Urinary bladder (tissue), 4 donors: ENCODE results near the gene ITGB3. TPM values are rescaled to one million over a fixed set of nuclear protein-coding genes. Genes with fewer than 3 reads are reported as not detected.

ENCODE experiments used
- DNase-seq: peaks from one replicate; pipeline ENCODE4 v3.0.0-alpha.2; 2015; ENCODE audit errors: extremely low spot score
- H3K27ac ChIP-seq: one replicate; pipeline ENCODE4 v1.5.1; 2013; ENCODE audit warnings: low read depth, mild to moderate bottlenecking, moderate library complexity
- H3K36me3 ChIP-seq: one replicate; pipeline ENCODE4 v1.6.1; 2013; ENCODE audit warnings: mild to moderate bottlenecking, moderate library complexity; ENCODE audit not compliant: insufficient read depth
- H3K4me1 ChIP-seq: one replicate; pipeline ENCODE4 v1.6.1; 2013; ENCODE audit warnings: mild to moderate bottlenecking, moderate library complexity; ENCODE audit not compliant: insufficient read depth
- H3K4me3 ChIP-seq: one replicate; pipeline ENCODE4 v1.5.1; 2013; ENCODE audit warnings: low read depth, low read length
- WGBS: extraction: QIAGEN DNeasy Blood & Tissue Kit; methylation state at CpG from one replicate; pipeline ENCODE4 v1.1.7; 2013; 5-methylcytosine and 5-hydroxymethylcytosine counted together
- polyA plus RNA-seq: library from polyadenylated mRNA; stranded (reverse); fragments of 200-250 nt; gene quantifications from one replicate; pipeline ENCODE4 v1.2.3, GENCODE V29; 2013
- total RNA-seq: library from RNA; depleted of rRNA; stranded (reverse); fragments of >200 nt; gene quantifications from one replicate; pipeline ENCODE4 v1.2.3, GENCODE V29; 2014
- donor health status: healthy with polysubstance abuse.
- donor health status: healthy.

Gene ITGB3
- total and polyA plus RNA-seq, 2 donors: 19.2 to 20.2 TPM

DNA sequence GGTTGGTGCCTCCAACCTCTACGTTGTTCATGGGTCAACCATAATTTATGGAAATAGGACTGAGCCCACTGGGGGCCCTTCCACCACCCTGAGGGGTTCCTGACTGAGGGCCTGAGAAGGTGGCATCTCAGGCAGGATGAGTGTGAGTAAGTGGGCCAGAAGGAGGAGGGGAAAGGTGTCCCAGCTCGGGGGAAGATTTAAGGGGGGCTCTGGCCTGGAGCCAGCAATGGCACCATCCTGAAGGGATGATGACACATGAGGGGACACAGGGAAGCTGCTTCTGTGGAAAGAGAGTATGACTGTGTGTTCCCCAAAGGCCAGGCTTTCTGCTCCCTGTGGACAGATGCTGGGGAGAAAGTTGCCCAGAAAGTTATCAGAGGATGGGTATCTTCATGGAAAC is 25.8 kb upstream of the ITGB3 start:
- no peak for DNase-seq
- no peaks in the 10 kb centered on the region for H3K4me1 ChIP-seq
- WGBS: 84% methylated on average over 2 of the region's 2 CpGs
- no peak overlapping the region for H3K27ac ChIP-seq
- H3K4me3 ChIP-seq: no peak overlapping the region
- H3K36me3 ChIP-seq: no peaks in the 10 kb centered on the region

DNA sequence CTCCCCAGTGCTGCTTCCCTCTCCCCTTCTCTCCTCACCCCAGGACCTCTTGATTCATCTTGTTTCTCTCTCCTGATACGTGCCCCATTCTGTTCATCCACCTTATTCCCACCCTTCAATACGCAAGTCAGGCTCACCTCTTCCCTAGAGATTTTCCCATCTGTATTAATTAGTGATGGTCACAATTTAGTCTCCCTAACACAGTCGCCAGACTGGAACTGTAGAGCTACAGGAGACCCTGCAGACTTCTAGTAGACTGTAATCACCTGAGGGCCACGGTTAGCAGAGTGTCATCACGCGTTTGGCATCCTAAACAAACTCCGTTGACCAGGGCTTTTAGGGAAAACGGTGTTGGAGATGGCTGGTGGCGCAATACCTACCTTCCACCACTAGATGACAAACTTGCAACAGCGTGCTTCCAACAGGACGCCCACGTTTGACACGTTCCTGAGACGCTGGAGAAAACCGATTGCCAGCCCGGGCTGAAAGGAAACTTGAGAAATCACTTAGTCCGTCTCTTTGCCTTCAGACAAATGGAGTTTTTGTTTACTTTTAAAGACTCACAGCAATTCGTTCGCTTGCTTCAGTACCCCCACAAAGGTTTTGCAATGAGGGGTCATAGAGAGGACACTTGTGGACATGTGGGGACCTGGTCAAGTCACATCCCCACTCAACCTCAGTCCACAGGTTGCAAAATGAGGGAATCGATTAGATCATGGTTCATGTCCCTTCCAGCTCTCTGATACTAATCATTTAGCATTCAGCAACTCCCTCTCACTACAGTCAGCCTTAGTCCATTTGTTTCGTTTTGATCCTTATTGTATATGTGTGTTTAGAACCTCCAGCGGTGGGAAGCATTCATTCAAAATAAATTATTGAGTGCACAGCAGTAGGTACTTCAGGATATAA is 23.8 kb upstream of the ITGB3 start:
- H3K4me3 ChIP-seq: no peak overlapping the region
- H3K4me1 ChIP-seq: no peaks in the 10 kb centered on the region
- 11% methylated on average over 22 of the region's 22 CpGs for WGBS
- no peak overlapping the region for H3K27ac ChIP-seq
- H3K36me3 ChIP-seq: no peaks in the 10 kb centered on the region
- DNase-seq: peak; percentile 88

DNA sequence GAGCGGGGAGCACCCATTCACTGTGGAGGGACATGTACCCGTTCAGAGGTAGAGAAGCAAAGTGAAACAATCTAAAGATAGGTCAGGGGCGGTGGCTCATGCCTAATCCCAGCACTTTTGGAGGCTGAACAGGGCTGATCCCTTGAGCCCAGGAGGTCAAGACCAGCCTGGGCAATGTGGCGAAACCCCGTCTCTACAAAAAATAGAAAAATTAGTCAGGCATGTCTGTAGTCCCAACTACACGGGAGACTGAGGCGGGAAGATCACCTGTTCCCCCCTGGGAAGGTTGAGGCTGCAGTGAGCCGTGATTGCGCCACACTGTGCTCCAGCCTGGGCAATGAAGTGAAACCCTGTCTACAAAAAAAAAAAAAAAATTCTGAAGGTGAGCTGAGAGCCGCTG is 22.8 kb upstream of the ITGB3 start:
- WGBS: 93% methylated on average over 10 of the region's 10 CpGs
- Histone ChIP-seq H3K27ac (no peak overlapping the region), H3K36me3 (no peaks in the 10 kb centered on the region), H3K4me1 (no peaks in the 10 kb centered on the region), H3K4me3 (no peak overlapping the region)
- DNase-seq: no peak

DNA sequence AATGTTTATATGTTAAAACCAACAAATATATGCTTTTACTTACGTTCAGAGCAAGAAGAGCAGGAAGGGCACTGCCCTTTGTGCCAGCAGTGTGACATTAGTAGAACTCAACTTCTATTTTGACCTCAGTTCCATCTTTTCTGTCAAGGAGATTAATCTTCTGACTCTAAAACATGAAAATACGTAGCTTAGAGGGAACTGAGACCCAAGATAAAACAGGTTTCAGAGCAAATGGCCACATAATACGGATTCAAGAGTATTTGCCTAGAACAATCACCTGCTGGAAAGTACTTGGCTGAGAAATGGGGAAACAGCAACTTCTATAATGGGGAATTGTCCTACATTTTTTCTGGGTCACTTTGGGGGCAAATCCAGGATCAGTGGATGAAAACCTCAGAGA is 22.3 kb upstream of the ITGB3 start:
- H3K36me3 ChIP-seq: no peaks in the 10 kb centered on the region
- no peak overlapping the region for H3K27ac ChIP-seq
- DNase-seq: no peak
- 93% methylated on average over 3 of the region's 3 CpGs for WGBS
- no peak overlapping the region for H3K4me3 ChIP-seq
- no peaks in the 10 kb centered on the region for H3K4me1 ChIP-seq

DNA sequence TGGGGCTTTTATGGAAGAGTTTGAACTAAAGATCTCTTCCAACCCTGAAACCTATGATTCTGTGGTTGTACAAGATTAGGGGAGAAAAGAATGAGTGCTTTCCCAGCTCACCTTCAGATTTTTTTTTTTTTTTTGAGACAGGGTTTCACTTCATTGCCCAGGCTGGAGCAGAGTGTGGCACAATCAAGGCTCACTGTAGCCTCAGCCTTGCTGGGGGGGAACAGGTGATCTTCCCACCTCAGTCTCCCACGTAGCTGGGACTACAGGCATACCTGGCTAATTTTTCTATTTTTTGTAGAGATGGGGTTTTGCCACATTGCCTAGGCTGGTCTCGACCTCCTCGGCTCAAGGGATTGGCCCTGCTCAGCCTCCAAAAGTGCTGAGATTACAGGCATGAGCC is 21.8 kb upstream of the ITGB3 start:
- WGBS: 99% methylated on average over 3 of the region's 3 CpGs
- DNase-seq: no peak
- Histone ChIP-seq H3K4me3 (no peak overlapping the region), H3K4me1 (no peaks in the 10 kb centered on the region), H3K36me3 (no peaks in the 10 kb centered on the region), H3K27ac (no peak overlapping the region)

DNA sequence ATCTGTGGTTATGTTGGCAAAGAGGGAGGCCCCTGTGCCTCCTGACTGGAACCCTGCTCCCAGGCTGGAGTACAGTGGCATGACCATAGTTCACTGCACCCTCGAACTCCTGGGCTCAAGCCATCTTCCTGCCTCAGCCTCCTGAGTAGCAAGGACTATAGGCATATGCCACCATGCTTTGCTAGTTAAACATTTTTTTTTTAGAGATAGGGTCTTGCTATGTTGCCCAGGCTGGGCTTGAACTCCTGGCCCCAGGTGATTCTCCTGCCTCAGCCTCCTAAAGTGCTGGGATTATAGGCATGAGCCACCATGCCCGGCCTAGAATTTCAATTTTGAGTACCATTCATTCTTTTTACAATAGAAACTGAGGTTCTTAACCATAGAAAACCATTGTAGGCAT is 21.2 kb upstream of the ITGB3 start:
- WGBS: 97% methylated on average over 2 of the region's 2 CpGs
- no peak overlapping the region for H3K27ac ChIP-seq
- no peaks in the 10 kb centered on the region for H3K4me1 ChIP-seq
- no peak overlapping the region for H3K4me3 ChIP-seq
- no peaks in the 10 kb centered on the region for H3K36me3 ChIP-seq
- DNase-seq: no peak

DNA sequence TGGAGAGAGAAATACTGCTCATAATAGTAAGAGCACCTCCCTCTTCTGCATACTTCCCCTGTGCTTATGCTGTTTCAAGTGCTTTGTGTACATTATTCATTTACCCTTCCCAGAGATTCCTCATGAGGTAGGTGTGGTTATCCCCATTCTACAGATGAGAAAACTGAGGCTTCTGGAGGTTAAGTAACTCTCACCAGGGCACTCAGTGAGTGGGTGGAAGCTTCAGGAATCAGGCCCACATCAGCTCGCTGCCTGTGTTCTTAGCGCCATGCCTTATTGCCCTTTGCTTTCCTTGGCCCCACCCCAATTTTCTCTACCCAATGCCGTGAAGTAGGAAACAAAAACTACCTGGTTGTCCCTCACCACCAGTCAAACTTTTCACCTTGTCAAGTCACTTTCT is 18.1 kb upstream of the ITGB3 start:
- Histone ChIP-seq H3K36me3 (no peaks in the 10 kb centered on the region), H3K27ac (no peak overlapping the region), H3K4me1 (no peaks in the 10 kb centered on the region), H3K4me3 (no peak overlapping the region)
- WGBS: 96% methylated on average over 3 of the region's 3 CpGs
- DNase-seq: no peak

DNA sequence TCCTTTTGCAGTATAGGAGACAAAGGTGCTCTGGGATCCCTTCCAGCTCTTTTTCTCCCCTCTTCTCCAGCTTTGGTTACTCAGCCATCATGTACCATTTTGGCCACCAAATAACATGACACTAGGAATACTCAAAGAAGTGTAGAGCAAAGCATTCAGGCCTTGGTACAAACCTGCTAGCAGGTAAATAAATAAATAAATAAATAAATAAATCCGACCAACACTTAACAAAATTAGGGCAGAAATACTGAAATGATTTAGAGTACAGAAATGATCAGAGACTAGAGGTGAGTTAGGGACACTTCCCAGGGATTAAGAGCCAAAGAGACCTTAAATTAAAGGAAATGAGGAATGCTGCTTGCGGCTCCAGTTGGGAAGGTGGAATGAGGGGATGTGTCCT is 17.7 kb upstream of the ITGB3 start:
- H3K36me3 ChIP-seq: no peaks in the 10 kb centered on the region

DNA sequence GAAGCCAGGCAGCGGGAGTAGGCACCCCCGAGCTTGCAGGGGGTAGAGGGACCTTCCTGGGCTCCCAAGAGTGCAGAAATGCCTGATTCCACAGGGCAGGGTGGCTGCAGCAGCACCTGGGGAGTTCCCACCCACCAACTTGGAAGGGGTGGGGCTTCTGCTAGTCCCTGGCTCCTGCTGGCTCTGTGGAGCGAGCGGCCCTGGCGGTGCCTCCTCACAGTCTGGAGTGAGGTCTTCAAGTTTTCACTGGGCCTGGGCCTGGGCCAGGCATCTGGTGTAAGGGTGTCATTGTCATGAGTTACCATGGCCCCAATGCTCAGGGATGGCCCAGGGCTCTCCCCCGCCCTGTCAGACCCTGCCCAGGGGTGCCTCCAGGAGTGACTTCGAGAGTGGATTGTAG is 15.8 kb upstream of the ITGB3 start:
- Histone ChIP-seq H3K36me3 (no peaks in the 10 kb centered on the region), H3K4me3 (no peak overlapping the region), H3K27ac (no peak overlapping the region), H3K4me1 (no peaks in the 10 kb centered on the region)
- no peak for DNase-seq
- WGBS: 97% methylated on average over 7 of the region's 7 CpGs

More for the DNA sequence above, 17.7 kb upstream of the ITGB3 start:
- Histone ChIP-seq H3K4me3 (no peak overlapping the region), H3K4me1 (no peaks in the 10 kb centered on the region), H3K27ac (no peak overlapping the region)
- WGBS: 94% methylated on average over 2 of the region's 2 CpGs
- no peak for DNase-seq

DNA sequence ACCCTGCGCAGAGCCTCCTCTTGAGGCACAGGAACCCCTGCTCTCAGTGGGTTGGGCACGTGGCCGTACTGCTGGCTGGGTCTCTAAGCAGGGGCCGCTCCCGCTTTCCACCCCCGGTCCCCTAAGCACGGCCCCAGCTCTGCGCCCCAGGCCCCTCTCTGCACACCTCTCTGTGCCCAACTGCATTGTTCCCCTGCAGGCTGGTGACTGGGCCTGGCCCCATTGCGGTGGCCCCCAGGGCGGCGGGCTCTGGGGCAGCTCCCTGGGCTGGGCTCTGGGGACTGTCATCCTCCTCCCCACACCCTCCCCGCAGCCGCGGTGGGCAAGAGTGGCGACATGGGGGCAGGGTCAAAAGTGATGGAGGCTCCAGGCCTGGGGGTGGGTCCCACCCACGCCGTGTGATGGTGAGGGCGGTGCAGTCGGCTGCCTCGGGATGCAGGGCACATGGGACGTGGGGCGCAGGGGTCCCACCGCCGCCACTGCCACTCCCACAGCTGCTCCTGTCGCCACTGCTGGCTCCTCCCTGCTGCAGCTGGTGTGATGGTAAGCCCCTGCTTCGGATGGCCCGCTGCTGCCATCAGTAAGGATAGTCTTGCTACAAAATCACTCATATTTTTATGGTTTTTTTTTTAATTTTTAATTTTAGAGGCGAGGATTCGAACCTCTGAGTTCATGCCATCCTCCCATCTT is 15.2 kb upstream of the ITGB3 start:
- WGBS: 86% methylated on average over 29 of the region's 29 CpGs
- no peak overlapping the region for H3K27ac ChIP-seq
- no peak for DNase-seq

DNA sequence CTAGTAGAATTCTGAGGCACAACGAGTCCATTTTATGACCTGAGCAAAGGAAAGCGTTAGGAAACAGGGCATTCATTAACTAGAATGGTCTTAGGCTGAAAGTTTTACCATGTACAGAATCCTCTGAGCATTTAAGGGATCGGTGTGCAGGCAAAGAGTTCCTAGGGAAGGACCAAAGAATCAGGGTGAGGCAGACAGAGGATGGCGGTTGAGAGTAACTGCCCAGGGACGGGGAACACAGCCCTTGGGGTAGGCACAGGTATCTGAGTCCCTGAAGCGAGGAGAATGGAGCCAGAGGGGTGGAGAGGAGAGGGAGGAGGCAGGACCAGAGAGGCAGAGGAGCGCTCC is 14.0 kb upstream of the ITGB3 start:
- Histone ChIP-seq H3K27ac (peak overlapping the region; percentile 23), H3K4me1 (no peaks in the 10 kb centered on the region), H3K4me3 (no peak overlapping the region), H3K36me3 (no peaks in the 10 kb centered on the region)
- WGBS: 84% methylated on average over 7 of the region's 7 CpGs
- DNase-seq: no peak

More for the DNA sequence above, 15.2 kb upstream of the ITGB3 start:
- H3K4me1 ChIP-seq: no peaks in the 10 kb centered on the region
- H3K4me3 ChIP-seq: no peak overlapping the region
- no peaks in the 10 kb centered on the region for H3K36me3 ChIP-seq

DNA sequence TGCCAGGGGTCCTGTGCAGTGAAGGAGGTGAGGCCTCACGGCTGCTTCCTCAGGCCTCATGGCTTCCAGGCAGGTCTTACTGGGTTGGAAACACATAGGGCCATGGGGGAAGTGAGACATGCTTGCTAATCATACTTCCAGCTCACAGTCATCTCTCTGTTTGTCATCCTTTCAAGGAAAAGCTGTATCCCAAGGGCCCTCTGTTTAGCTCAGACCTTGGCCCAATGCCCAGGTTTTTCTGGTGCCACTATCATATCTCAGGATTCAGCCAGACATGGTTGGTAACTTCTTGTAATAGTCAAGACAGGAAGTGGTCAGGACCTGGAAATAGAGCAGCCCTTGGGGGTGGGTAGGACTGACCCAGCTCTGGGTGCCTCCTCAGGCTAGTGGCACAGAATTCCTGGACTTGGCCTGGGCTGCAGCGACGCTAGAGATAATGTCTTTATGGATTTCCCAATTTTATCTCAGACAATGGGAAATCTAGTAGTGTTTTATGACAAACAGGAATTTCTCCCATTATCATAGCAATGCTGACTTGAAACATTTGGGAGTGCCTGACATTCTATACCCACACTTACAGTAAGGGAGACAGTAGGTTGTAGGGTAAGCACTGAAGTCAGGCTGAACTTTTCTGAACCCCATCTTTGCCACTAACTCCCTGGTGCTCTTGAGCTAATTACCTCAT is 13.5 kb upstream of the ITGB3 start:
- Histone ChIP-seq H3K4me3 (no peak overlapping the region), H3K27ac (peak overlapping the region; percentile 23), H3K36me3 (no peaks in the 10 kb centered on the region), H3K4me1 (no peaks in the 10 kb centered on the region)
- 33% methylated on average over 3 of the region's 3 CpGs for WGBS
- DNase-seq: peak; percentile 20

DNA sequence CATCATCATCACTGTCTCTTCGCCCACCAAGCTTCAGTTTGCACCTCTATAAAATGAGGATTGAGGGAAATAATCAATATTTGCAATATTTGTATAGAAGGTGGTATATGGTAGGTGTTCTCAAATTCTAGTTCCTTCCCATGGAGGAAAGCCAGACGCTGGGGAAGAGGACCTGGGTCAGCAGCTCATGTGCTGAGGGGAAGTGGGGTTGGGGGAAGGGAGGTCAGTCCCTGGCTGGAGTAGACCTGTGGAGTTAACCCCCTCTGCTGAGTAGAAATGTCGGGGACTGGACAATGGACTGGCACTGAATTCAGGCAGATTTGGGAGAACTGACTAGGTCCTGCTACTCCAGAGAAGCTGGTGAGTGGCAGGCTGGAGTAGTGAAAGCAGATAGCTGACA is 12.8 kb upstream of the ITGB3 start:
- whole genome bisulfite sequencing: 81% methylated on average over 3 of the region's 3 CpGs
- H3K4me1 ChIP-seq: no peaks in the 10 kb centered on the region
- no peak overlapping the region for H3K27ac ChIP-seq
- no peak for DNase-seq
- H3K4me3 ChIP-seq: no peak overlapping the region
- no peaks in the 10 kb centered on the region for H3K36me3 ChIP-seq

DNA sequence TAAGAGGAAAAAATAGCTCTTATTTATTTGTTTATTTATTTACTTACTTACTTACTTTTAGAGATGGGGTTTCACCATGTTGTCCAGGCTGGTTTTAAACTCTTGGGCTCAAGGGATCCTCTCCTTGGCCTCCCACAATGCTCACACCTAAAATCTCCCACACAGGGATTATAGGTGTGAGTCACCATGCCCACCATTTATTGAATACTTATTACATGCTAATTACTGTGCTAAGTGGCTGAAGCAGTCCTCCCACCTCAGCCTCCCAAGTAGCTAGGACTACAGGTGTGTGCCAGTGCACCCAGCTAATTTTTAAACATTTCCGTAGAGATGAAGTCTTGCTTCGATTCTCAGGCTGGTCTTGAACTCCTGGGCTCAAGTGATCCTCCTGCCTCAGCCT is 11.0 kb upstream of the ITGB3 start:
- no peak overlapping the region for H3K27ac ChIP-seq
- no peaks in the 10 kb centered on the region for H3K36me3 ChIP-seq
- 95% methylated on average over 2 of the region's 2 CpGs for WGBS
- no peak overlapping the region for H3K4me3 ChIP-seq
- H3K4me1 ChIP-seq: no peaks in the 10 kb centered on the region
- DNase-seq: no peak
